Measurements from ENCODE around the gene ROBO1.

- no peak for TF ChIP-seq EZH2 (IDR thresholded peaks at IDR 0.05)
- TF ChIP-seq POLR2AphosphoS5 (IDR thresholded peaks at IDR 0.05; ENCODE audit: borderline replicate concordance, low read depth, low read length), result no peak
- no peak for TF ChIP-seq FOXP2 (optimal IDR thresholded peaks at IDR 0.05; ENCODE audit: control extremely low read depth, extremely low read length, insufficient read depth)
These were observed 955.6 kb downstream of the ROBO1 start for GRCh38 chr3:78812166-78812565.

Measured in SK-N-MC (cell line).